Fibroblast of skin of abdomen (primary cell): ENCODE results near the gene PSMC4.
"Not testable (repeated sequence)": the region's sequence is repeated elsewhere in the genome, so short reads cannot be mapped to it uniquely, and the experiment has no call there.

Experiments used
- DNase-seq: peaks from one replicate; pipeline ENCODE4 v3.0.0-alpha.2; 2013

PSMC4 gene

GRCh38 chr19:39946532-39946931 is 24.4 kb upstream of the PSMC4 start:
- DNase-seq, result no peak

- no peak for DNase-seq
These were observed 21.8 kb upstream of the PSMC4 start for GRCh38 chr19:39949026-39949747.

- DNase-seq, result no peak
These were observed 19.8 kb upstream of the PSMC4 start for GRCh38 chr19:39951065-39951650.

- DNase-seq, result peak; percentile 38
These were observed 19.3 kb upstream of the PSMC4 start for GRCh38 chr19:39951686-39952085.

DNA sequence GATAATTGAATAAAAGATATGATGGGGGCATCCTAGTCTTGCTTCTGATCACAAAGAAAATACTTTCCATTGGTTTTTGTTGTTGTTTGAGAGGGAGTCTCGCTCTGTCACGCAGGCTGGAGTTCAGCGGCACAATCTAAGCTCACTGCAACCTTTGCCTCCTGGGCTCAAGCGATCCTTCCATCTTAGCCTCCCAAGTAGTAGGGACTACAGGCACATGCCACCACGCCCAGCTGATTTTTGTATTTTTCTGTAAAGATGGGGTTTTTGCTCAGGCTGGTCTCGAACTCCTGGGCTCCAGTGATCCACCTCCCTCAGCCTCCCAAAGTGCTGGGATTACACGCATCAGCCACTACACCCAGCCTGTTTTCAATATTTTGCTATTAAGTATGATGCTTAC is 17.1 kb upstream of the PSMC4 start:
- DNase-seq, result no peak

DNA sequence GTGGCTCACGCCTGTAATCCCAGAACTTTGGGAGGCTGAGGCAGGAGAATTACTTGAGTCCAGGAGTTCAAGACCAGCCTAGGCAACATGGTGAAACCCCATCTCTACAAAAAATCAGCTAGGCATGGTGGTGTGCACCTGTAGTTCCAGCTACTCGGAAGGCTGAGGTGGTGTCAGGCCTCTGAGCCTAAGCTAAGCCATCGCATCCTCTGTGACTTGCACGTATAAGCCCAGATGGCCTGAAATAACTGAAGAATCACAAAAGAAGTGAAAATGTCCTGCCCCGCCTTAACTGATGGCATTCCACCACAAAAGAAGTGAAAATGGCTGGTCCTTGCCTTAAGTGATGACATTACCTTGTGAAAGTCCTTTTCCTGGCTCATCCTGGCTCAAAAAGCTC is 13.1 kb upstream of the PSMC4 start:
- not testable (repeated sequence) for DNase-seq

GRCh38 chr19:39958942-39959341 is 12.0 kb upstream of the PSMC4 start:
- not testable (repeated sequence) for DNase-seq

GRCh38 chr19:39959407-39959806 is 11.6 kb upstream of the PSMC4 start:
- not testable (repeated sequence) for DNase-seq

DNA sequence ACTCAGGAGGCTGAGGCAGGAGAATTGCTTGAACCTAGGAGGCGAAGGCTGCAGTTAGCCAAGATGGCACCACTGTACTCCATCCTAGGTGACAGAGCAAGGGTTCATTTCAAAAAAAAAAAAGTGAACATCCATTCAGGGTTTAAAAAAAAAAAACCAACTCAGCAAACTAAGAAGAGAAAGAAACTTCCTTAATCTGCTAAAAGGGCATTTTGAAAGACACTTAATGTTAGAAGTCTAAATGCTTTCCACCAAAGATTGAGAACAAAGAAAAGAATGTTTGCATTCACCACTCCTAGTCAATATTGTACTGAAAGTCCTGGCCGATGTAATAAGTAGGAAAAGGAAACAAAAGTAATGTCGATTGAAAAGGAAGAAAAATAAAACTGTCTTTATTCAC is 7.1 kb upstream of the PSMC4 start:
- DNase-seq, result no peak

GRCh38 chr19:39966617-39967016 is 4.3 kb upstream of the PSMC4 start:
- DNase-seq, result no peak

DNA sequence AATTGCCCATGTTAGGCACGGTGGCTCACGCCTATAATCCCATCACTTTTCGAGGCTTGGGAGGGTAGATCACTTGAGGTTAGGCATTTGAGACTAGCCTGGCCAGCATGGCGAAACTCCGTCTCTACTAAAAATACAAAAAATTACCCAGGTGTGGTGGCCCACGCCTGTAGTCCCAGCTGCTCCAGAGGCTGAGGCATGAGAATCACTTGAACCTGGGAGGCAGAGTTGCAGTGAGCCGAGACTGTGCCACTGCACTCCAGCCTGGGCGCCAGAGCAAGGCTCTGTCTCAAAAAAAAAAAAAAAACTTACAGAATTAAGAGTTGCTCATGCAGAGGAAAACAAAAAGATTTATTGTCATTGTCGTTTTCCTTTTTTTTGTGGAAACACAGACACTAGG is 3.4 kb upstream of the PSMC4 start:
- no peak for DNase-seq

GRCh38 chr19:39968789-39969188 is 2.2 kb upstream of the PSMC4 start:
- no peak for DNase-seq

GRCh38 chr19:39969266-39969665 is 1.7 kb upstream of the PSMC4 start:
- no peak for DNase-seq

- no peak for DNase-seq
These were observed 1.1 kb upstream of the PSMC4 start for GRCh38 chr19:39969681-39970424.

GRCh38 chr19:39970425-39970674 is 615 bp upstream of the PSMC4 start:
- no peak for DNase-seq

- DNase-seq, result no peak
These were observed 543 bp downstream of the PSMC4 start for GRCh38 chr19:39971380-39972035.

DNA sequence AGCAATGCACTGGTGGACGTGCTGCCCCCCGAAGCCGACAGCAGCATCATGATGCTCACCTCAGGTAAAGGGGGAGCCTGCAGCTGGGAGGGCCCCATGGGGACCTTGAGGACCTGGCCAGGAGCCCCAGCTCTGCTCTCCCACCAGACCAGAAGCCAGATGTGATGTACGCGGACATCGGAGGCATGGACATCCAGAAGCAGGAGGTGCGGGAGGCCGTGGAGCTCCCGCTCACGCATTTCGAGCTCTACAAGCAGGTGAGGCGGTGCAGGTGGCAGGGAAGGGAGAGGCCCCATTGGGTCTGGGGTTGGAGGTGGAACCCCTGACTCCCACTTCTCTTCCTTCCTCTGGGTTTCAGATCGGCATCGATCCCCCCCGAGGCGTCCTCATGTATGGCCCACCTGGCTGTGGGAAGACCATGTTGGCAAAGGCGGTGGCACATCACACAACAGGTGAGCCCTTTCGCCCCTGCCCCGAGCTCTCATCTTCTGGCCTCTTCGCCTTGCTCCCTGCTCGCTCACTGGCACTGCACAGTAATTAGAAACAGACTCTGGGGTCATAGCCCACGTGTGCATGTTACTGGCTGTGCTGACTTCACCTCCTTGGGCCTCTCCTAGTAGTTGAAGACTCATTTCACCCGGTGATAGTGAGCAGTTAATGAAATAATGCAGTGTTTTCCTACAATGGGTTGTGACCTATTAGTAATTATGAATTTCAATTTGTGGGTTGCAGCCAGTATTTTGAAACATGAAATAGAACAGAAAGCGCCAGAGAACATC is 3.6 kb downstream of the PSMC4 start:
- peak; percentile 10 for DNase-seq

DNA sequence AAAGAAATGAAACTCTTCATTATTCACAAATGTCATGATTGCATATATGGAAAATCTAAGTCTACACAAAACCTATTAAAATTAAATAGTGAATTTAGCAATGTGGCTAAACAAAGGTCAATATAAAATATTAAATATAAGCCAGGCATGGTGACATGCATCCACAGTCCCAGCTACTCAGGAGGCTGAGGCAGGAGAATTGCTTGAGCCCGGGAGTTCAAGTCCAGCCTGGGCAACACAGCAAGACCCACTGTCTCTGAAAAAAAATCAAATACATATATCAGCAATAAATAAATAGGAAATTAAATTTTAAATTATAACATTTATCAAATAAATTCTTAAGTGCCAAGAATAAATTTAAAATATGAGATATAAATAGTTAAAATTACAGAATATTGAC is 11.9 kb downstream of the PSMC4 start:
- no peak for DNase-seq

DNA sequence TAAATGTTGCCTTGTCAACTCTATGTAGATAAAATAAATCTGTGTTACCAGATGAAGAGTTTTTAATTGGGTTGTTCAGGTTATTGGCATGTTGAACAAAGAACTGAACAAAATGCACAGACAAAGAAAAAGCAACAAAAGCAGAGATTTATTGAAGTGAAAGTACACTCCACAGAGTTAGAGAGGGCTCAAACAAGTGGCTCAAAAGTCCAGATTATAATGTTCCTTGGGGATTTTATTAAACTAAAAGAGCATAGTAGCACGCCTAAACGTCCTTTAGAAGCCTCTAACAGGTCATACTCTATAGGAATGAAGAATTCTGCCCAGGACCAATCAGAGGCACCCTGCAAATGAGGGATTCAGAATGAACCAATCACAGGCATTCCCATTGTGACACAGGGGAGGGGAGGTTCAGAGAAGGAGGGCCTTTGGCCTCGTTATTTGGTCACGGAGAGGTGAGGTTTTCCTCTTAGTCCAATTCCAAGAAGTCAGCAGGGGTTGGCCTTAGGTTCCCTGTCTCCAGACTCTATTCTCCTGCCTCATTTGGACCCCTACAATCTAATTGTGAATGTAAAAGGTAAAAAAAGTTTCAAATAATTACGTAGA is 12.8 kb downstream of the PSMC4 start:
- no peak for DNase-seq

- DNase-seq, result no peak
These were observed 15.7 kb downstream of the PSMC4 start for GRCh38 chr19:39986643-39987042.

DNA sequence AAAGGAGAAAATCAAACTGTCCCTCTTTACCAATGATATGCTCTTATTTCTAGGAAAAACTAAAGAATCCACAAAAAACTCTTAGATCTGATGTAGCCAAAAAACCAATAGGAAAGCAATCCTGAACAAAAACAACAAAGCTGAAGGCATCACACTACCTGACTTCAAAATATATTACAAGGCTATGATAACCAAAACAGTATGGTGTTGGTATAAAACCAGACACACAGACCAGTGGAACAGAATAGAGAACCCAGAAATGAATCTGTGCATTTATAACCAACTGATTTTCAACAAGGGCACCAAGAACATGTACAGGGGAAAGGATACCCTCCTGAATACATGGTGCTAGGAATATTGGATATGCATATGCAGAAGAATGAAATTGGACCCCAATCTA is 16.2 kb downstream of the PSMC4 start:
- DNase-seq, result no peak

GRCh38 chr19:39987596-39987995 is 16.6 kb downstream of the PSMC4 start:
- no peak for DNase-seq
